GM18873 (cell line): ENCODE results near the gene HPS3.
"Not testable (repeated sequence)": the region's sequence is repeated elsewhere in the genome, so short reads cannot be mapped to it uniquely, and the experiment has no call there.

Source experiments
- ATAC-seq: cut with Tn5 transposase; IDR thresholded peaks from one replicate; pipeline ENCODE4 v1.9.1; 2021; ENCODE audit warnings: mild to moderate bottlenecking, moderate library complexity, moderate number of reproducible peaks; ENCODE audit not compliant: unreplicated experiment, low FRiP score

The HPS3 gene

GRCh38 chr3:149180057-149180573 lies 50.7 kb downstream of the HPS3 start:
- ATAC-seq = no peak

GRCh38 chr3:149181182-149181581 lies 51.7 kb downstream of the HPS3 start:
- no peak for ATAC-seq

- no peak for ATAC-seq
Observed at GRCh38 chr3:149186219-149186618, 56.8 kb downstream of the HPS3 start.

- ATAC-seq = no peak
Observed at GRCh38 chr3:149186721-149187120, 57.3 kb downstream of the HPS3 start.

- ATAC-seq = no peak
Observed at GRCh38 chr3:149188494-149188893, 59.1 kb downstream of the HPS3 start.

- ATAC-seq = no peak
Observed at GRCh38 chr3:149195221-149195620, 65.8 kb downstream of the HPS3 start.

GRCh38 chr3:149196805-149197592 lies 67.6 kb downstream of the HPS3 start:
- ATAC-seq = not testable (repeated sequence)

GRCh38 chr3:149197669-149198068 lies 68.2 kb downstream of the HPS3 start:
- no peak for ATAC-seq

- ATAC-seq = no peak
Observed at GRCh38 chr3:149198611-149199010, 69.2 kb downstream of the HPS3 start.

- ATAC-seq = no peak
Observed at GRCh38 chr3:149199474-149199873, 70.0 kb downstream of the HPS3 start.

- ATAC-seq = peak; percentile 99
Observed at GRCh38 chr3:149203758-149204157, 74.3 kb downstream of the HPS3 start.

GRCh38 chr3:149204390-149204991 lies 75.1 kb downstream of the HPS3 start:
- ATAC-seq = no peak

GRCh38 chr3:149207475-149207874 lies 78.0 kb downstream of the HPS3 start:
- ATAC-seq = no peak

- no peak for ATAC-seq
Observed at GRCh38 chr3:149209431-149209830, 80.0 kb downstream of the HPS3 start.

- no peak for ATAC-seq
Observed at GRCh38 chr3:149212386-149212785, 82.9 kb downstream of the HPS3 start.

- no peak for ATAC-seq
Observed at GRCh38 chr3:149214702-149215101, 85.3 kb downstream of the HPS3 start.

- no peak for ATAC-seq
Observed at GRCh38 chr3:149215515-149215914, 86.1 kb downstream of the HPS3 start.

- no peak for ATAC-seq
Observed at GRCh38 chr3:149216193-149216869, 86.9 kb downstream of the HPS3 start.

GRCh38 chr3:149217347-149217746 lies 87.9 kb downstream of the HPS3 start:
- ATAC-seq = no peak

- not testable (repeated sequence) for ATAC-seq
Observed at GRCh38 chr3:149219380-149220121, 90.1 kb downstream of the HPS3 start.
